Measurements from ENCODE around the gene ZNF646.

ZNF646 gene

GRCh38 chr16:31105677-31106213 is 31.5 kb downstream of the ZNF646 start:
- TF ChIP-seq GATA2 (IDR thresholded peaks at IDR 0.05; ENCODE audit: low read depth, low read length) (no peak), GATA3 (IDR thresholded peaks at IDR 0.05; ENCODE audit: low read depth, low read length) (no peak)

- TF ChIP-seq GATA3 (IDR thresholded peaks at IDR 0.05; ENCODE audit: low read depth, low read length) = no peak
- no peak for TF ChIP-seq GATA2 (IDR thresholded peaks at IDR 0.05; ENCODE audit: low read depth, low read length)
Observed at GRCh38 chr16:31106509-31107464, 32.6 kb downstream of the ZNF646 start.

DNA sequence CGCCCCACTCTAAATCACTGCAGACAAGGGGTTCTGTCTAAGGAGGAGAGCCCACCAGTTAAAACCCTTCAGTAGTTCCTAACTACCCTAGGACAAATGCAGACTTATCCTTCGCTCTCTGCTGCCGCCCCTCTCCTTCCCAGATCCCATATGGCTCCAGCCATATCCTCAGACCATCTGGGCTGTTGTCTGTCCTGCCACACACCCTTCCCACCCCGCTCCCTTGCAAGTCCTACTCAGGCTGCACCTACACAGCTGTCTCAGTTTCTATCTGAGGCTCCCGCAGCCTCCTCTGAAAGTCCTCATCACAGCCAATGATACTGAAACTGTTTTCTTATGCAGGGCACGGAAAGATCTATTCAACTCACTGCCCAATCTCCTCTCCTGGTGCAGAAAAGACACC is 33.2 kb downstream of the ZNF646 start:
- TF ChIP-seq GATA2 (IDR thresholded peaks at IDR 0.05; ENCODE audit: low read depth, low read length) (no peak), GATA3 (IDR thresholded peaks at IDR 0.05; ENCODE audit: low read depth, low read length) (no peak)

DNA sequence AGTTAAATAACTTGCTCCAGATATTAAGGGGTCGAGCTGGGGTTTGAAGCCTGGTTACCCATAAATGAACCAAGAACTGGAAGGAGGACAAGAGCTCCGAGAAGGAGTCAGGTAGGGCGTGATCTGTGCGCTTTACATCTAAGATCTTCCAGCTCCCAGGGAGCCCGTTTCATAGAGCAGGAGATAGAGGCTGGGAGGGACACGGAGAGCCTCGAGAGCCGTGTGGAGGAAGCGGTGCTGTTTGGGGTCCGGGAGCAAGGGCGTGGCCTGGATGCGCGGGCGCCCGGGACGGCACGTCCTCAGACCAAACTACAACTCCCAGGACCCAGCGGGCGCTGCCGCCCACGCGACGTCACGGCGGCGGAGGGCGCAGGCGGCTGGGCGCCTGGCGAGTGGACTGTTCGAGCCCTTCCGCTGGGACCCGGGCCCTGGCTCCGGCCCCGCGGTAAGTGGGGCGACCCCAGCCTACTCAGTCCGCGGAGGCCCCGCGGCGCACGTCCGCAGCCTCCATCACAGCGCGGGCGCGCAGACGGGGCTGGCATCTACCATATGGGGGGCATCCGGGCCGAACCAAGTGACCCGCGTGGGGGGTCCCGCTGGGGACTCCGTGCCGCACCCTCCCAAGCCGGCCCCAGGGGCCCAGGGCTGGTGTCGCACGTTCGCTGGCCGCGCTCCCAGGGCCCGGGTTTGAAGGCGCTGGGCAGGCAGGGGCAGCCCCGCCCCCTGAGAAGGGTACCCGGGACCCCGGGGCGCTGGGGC is 34.0 kb downstream of the ZNF646 start, which contains the start of gene BCKDK:
Gene BCKDK (plus strand): TSS at position 352 of the 759 bp plus-strand sequence. CDS start 838 bp downstream, outside the sequence.
- TF ChIP-seq GATA2 (IDR thresholded peaks at IDR 0.05; ENCODE audit: low read depth, low read length) (no peak), GATA3 (IDR thresholded peaks at IDR 0.05; ENCODE audit: low read depth, low read length) (no peak)

DNA sequence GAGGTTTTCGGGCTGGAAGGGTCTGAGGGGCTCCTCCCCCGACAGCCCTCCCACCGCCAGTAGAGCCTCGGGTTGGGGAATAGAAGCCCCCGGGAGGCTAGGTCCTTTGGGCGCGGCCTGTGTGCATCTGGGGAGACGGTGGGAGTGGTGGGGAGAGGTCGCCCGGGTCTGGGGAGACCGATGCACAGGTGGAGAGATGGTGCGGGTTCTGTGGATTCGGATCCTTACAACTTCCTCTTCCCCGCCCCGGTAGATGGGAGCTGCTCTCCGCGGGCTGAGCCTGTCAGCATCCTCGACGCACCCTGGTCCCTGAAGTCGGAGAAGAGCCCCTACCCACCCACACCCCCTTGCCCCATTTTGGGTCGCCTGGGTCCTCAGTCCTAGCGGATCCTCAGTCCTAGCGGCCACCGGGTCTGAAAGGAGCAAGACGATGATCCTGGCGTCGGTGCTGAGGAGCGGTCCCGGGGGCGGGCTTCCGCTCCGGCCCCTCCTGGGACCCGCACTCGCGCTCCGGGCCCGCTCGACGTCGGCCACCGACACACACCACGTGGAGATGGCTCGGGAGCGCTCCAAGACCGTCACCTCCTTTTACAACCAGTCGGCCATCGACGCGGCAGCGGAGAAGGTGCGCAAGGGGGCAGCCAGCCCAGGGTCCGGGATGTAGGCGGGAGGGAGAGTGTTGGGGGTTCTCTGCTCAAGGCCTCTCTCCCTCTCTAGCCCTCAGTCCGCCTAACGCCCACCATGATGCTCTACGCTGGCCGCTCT is 34.8 kb downstream of the ZNF646 start:
- TF ChIP-seq GATA2 (IDR thresholded peaks at IDR 0.05; ENCODE audit: low read depth, low read length) (no peak), GATA3 (IDR thresholded peaks at IDR 0.05; ENCODE audit: low read depth, low read length) (no peak)

DNA sequence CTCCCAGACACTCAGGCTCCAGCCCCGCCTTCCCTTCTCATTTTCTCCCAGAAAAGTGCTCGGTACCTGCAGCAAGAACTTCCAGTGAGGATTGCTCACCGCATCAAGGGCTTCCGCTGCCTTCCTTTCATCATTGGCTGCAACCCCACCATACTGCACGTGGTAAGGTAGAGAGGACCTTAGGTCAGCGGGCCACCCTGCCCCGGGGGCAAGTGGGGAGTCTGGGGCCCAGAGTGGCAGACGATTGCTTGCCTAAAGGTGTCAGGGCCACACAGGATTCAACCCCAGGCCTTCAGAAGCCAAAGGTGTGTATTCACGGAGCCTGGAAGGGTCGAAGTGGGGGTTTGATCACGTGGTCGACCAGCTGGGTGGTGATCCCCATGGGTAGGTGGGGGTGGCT is 35.4 kb downstream of the ZNF646 start:
- TF ChIP-seq GATA3 (IDR thresholded peaks at IDR 0.05; ENCODE audit: low read depth, low read length) = no peak
- TF ChIP-seq GATA2 (IDR thresholded peaks at IDR 0.05; ENCODE audit: low read depth, low read length) = no peak

- no peak for TF ChIP-seq GATA2 (IDR thresholded peaks at IDR 0.05; ENCODE audit: low read depth, low read length)
- TF ChIP-seq GATA3 (IDR thresholded peaks at IDR 0.05; ENCODE audit: low read depth, low read length) = no peak
Observed at GRCh38 chr16:31110106-31111034, 36.1 kb downstream of the ZNF646 start.

DNA sequence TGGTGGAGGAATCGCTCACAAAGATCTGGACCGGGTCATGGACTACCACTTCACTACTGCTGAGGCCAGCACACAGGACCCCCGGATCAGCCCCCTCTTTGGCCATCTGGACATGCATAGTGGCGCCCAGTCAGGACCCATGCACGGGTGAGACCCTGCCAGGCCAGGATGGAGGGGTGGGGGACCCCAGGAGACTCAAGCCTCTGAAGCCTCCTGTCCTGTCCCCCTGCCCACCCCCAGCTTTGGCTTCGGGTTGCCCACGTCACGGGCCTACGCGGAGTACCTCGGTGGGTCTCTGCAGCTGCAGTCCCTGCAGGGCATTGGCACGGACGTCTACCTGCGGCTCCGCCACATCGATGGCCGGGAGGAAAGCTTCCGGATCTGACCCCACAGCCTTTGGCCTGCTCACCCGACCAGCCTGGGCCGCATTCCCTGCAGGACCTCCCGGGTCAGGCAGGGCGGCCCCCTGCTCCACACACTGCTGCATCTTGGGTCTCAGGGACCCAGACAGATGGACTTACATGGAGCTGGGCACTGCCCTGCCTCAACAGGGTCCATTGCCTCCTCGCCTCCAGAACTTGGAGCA is 37.8 kb downstream of the ZNF646 start:
- TF ChIP-seq GATA2 (IDR thresholded peaks at IDR 0.05; ENCODE audit: low read depth, low read length) = no peak
- TF ChIP-seq GATA3 (IDR thresholded peaks at IDR 0.05; ENCODE audit: low read depth, low read length) = no peak

DNA sequence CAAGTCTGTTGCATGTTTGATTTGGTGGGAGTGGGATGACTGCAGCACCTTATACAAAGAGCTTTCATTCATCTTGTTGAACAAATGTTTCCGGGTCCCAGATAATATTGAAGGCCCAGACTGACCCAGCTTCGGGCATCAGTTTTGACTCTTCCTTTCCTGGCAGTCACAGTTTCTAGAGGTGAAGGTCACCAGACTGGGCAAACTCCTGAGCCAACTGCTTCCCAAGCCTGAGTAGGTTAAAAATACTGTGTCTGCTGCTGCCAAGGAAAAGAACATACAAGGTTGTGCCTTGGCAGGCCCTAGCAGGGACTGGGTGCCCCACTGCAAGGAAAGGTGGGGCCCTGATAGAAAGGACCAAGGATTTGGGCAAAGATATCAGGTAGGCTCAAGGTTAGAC is 38.5 kb downstream of the ZNF646 start:
- no peak for TF ChIP-seq GATA2 (IDR thresholded peaks at IDR 0.05; ENCODE audit: low read depth, low read length)
- TF ChIP-seq GATA3 (IDR thresholded peaks at IDR 0.05; ENCODE audit: low read depth, low read length) = no peak

- TF ChIP-seq GATA3 (IDR thresholded peaks at IDR 0.05; ENCODE audit: low read depth, low read length) = no peak
- TF ChIP-seq GATA2 (IDR thresholded peaks at IDR 0.05; ENCODE audit: low read depth, low read length) = no peak
Observed at GRCh38 chr16:31113121-31114120, 39.2 kb downstream of the ZNF646 start.

DNA sequence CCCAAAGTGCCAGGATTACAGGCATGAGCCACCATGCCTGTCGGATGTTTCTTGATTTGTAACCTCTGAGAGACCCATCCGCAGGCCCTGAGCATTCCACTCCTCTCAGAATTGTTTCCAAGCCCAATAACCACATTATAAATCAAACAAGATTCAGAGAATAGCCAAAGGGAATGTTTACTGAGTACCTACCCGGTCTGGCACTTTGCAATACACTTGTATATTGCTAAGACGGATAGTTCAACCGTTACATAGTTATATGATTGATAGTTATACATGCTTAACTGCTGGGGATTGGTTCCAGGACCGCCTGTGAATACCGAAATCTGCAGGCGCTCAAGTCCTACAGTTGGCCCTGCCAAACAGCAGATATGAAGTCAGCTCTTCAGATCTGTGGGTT is 40.2 kb downstream of the ZNF646 start:
- TF ChIP-seq GATA2 (IDR thresholded peaks at IDR 0.05; ENCODE audit: low read depth, low read length) = no peak
- TF ChIP-seq GATA3 (IDR thresholded peaks at IDR 0.05; ENCODE audit: low read depth, low read length) = no peak

Measured in SH-SY5Y (cell line).